Adrenal gland (tissue), 5 donors: ENCODE results near the gene TRIM36.

Experiments
- CTCF ChIP-seq, 6 experiments: fragments of 450-650 bp in 4 of 6; fragments of 200-600 bp in 2 of 6; sonication (generic) in 1 of 6; IDR thresholded peaks; 1 replicate in 5 of 6; 2 replicates in 1 of 6; pipeline versions ENCODE4 v1.5.1 to v1.8.0; 2016 to 2021; ENCODE audit warnings: antibody characterized with exemption in 6 of 6, mild to moderate bottlenecking in 2 of 6, moderate library complexity in 1 of 6
- POLR2A ChIP-seq, 2 donors: fragments of 450-650 bp; IDR thresholded peaks; one replicate each; pipeline ENCODE4 v1.6.1; 2017; ENCODE audit warnings: antibody characterized with exemption in 2 of 2, mild to moderate bottlenecking in 2 of 2, moderate library complexity in 1 of 2
- donor health status: DM: no; HTN: no; CAD: no.

- TF ChIP-seq CTCF (IDR thresholded peaks at IDR 0.05) (no peak), POLR2A (IDR thresholded peaks at IDR 0.05) (no peak)
Measured at GRCh38 chr5:115192098-115192497, 22.4 kb upstream of the TRIM36 start.
